Common myeloid progenitor, CD34-positive (primary cell): ENCODE measurements around the gene ACTG1.

ENCODE experiments used
- CTCF ChIA-PET: fragments of 350-600 bp; sonication (Branson Sonifier 250); formaldehyde crosslinking; loops from one replicate; lab custom pipeline; 2021; ENCODE audit warnings: antibody characterized with exemption; lab: Charles Lee
- POLR2A ChIA-PET: fragments of 350-600 bp; sonication (Branson Sonifier 250); formaldehyde crosslinking; loops from one replicate; lab custom pipeline; 2021; ENCODE audit warnings: antibody characterized with exemption; lab: Charles Lee
- DNase-seq, 3 donors: peaks; one replicate each; pipeline versions ENCODE4 v3.0.0 to v3.0.0-alpha.2; 2013
- H3K27ac ChIP-seq, 2 experiments: 1 replicate in 1 of 2; 2 replicates in 1 of 2; pipeline ENCODE4 v1.7.0; 2013; ENCODE audit warnings: inconsistent platforms in 2 of 2, low read length in 2 of 2, mild to moderate bottlenecking in 2 of 2, low read depth in 1 of 2, moderate library complexity in 1 of 2; ENCODE audit not compliant: severe bottlenecking in 2 of 2, insufficient read depth in 1 of 2, poor library complexity in 1 of 2
- H3K27me3 ChIP-seq, 5 experiments: replicated peaks in 2 of 5; 1 replicate in 3 of 5; 2 replicates in 2 of 5; pipeline versions ENCODE4 v1.6.1 to v1.7.0; 2013; ENCODE audit warnings: low read length in 4 of 5, mild to moderate bottlenecking in 2 of 5, moderate library complexity in 2 of 5, inconsistent platforms in 1 of 5; ENCODE audit not compliant: insufficient read depth in 5 of 5, control insufficient read depth in 4 of 5
- H3K36me3 ChIP-seq, 4 experiments: 1 replicate in 2 of 4; 2 replicates in 2 of 4; pipeline versions ENCODE4 v1.6.1 to v1.7.0; 2013; ENCODE audit warnings: low read length in 3 of 4, control low read depth in 1 of 4, mild to moderate bottlenecking in 1 of 4; ENCODE audit not compliant: control insufficient read depth in 4 of 4, insufficient read depth in 4 of 4
- H3K4me1 ChIP-seq, 4 experiments: 1 replicate in 3 of 4; 2 replicates in 1 of 4; pipeline versions ENCODE4 v1.6.1 to v1.7.1; 2013; ENCODE audit warnings: low read length in 3 of 4, mild to moderate bottlenecking in 3 of 4, control low read depth in 1 of 4, inconsistent platforms in 1 of 4, moderate library complexity in 1 of 4; ENCODE audit not compliant: control insufficient read depth in 4 of 4, insufficient read depth in 4 of 4; ENCODE audit errors: control extremely low read depth in 1 of 4
- H3K4me3 ChIP-seq, 7 experiments: 1 replicate in 4 of 7; 2 replicates in 3 of 7; pipeline versions ENCODE4 v1.5.1 to v1.7.0; 2013; ENCODE audit warnings: mild to moderate bottlenecking in 7 of 7, low read length in 6 of 7, moderate library complexity in 6 of 7, inconsistent platforms in 2 of 7, low read depth in 2 of 7, control low read depth in 1 of 7; ENCODE audit not compliant: insufficient read depth in 4 of 7, control insufficient read depth in 1 of 7; ENCODE audit errors: extremely low read depth in 1 of 7
- H3K9me3 ChIP-seq, 5 experiments: 1 replicate in 4 of 5; 2 replicates in 1 of 5; pipeline versions ENCODE4 v1.6.1 to v1.7.1; 2013; ENCODE audit warnings: low read length in 4 of 5, mild to moderate bottlenecking in 2 of 5, inconsistent platforms in 1 of 5, low read depth in 1 of 5, moderate library complexity in 1 of 5; ENCODE audit not compliant: control insufficient read depth in 4 of 5, insufficient read depth in 2 of 5; ENCODE audit errors: control extremely low read depth in 1 of 5
- WGBS: methylation state at CpG from one replicate; pipeline ENCODE4 v1.1.5; 2013; ENCODE audit not compliant: insufficient coverage; 5-methylcytosine and 5-hydroxymethylcytosine counted together

ACTG1 gene

DNA sequence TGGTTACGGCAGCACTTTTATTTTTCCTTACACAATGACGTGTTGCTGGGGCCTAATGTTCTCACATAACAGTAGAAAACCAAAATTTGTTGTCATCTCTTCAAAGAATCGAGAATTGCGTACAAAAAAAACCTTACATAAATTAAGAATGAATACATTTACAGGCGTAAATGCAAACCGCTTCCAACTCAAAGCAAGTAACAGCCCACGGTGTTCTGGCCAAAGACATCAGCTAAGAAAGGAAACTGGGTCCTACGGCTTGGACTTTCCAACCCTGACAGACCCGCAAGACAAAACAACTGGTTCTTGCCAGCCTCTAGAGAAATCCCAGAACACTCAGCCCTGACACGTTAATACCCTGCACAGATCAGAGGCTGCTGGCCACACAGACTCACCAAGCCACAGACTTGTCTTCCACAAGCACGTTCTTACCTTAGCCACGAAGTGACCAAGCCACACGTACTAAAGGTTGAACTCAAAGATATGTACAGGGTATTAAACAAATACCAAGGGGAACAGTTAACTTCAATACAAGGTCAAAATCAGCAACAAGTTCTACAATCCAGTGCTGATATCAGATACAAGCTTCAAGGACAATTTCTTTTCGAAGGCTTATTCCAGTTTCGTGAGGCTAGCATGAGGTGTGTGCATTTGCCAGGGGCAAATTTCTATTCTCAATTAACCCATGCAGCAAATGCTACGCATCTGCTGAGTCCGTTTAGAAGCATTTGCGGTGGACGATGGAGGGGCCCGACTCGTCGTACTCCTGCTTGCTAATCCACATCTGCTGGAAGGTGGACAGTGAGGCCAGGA is 2.4 kb downstream of the ACTG1 start:
- 19% methylated on average over 19 of the region's 22 CpGs for WGBS
- Histone ChIP-seq H3K9me3 (no peaks in the 10 kb centered on the region), H3K4me3 (peak overlapping the region in 6 of 7 experiments; percentile 79 to 94 (median 90)), H3K4me1 (peaks cover 4 to 52% (median 47%) of the 10 kb centered on the region in 4 experiments), H3K27me3 (no peaks in the 10 kb centered on the region), H3K27ac (peak overlapping the region in 1 of 2 experiments; percentile 79), H3K36me3 (peaks cover 0 to 36% (median 25%) of the 10 kb centered on the region in 4 experiments)
- DNase-seq: no peak
- ChIA-PET POLR2A (interaction anchor here (2.5 kb wide), 1 partner anchor 12 kb away, joined by 6 read pairs; no protein-coding TSS in a partner anchor), CTCF (interaction anchor here (0.9 to 1.7 kb wide), 5 partner anchors 12 to 204 kb away, joined by 3 to 5 read pairs (median 3); no protein-coding TSS in a partner anchor)

DNA sequence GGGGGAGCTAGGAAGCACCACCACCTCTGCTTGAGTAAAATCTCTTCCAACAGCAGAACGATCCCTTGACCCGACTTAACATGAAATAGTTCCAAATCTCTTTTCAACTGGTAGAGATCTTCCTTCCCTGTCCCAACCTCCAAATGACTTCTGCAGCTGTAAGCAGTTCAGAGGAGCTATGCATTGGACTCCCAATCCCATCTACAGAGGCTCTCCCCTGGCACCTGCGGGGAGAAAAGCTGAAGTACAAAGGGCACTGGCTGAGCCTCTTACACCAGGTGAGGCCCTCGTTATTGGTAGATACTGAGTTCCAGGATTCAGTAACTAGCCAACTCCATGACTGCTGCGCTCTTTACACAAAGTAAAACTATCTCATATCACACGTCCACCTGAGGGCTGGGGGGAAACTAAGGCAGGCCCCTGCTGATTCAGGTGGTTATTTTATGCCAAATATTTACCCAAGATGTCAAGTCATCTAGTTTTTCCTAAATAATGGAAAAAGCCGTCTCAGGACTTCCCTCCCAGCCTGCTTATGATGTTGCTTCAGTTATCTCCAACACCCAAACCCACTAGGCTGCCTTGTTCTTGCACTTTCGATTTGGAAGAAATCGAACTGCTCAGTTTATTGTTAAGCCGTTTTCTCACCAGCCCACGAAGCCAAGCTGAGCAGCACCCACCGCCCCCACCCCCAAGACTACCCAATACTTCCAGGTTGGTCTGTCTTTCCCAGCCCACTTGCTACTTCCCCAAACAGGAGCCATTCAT is 3.2 kb downstream of the ACTG1 start:
- Histone ChIP-seq H3K4me3 (peak overlapping the region in 6 of 7 experiments; percentile 79 to 94 (median 90)), H3K27ac (peak overlapping the region in 1 of 2 experiments; percentile 79), H3K9me3 (no peaks in the 10 kb centered on the region), H3K4me1 (peaks cover 4 to 53% (median 44%) of the 10 kb centered on the region in 4 experiments), H3K27me3 (no peaks in the 10 kb centered on the region), H3K36me3 (peaks cover 0 to 36% (median 25%) of the 10 kb centered on the region in 4 experiments)
- CTCF ChIA-PET: interaction anchor here (0.8 to 1.7 kb wide), 4 partner anchors 10 to 114 kb away, joined by 3 to 5 read pairs (median 4); partner anchors contain the start of gene BAHCC1
- 36% methylated on average over 12 of the region's 12 CpGs for WGBS
- peak in 2 of 3 donors; percentile 54 to 66 for DNase-seq
- POLR2A ChIA-PET: interaction anchor here (0.7 to 2.5 kb wide), 3 partner anchors 9 to 24 kb away, joined by 3 to 6 read pairs (median 3); no protein-coding TSS in a partner anchor

DNA sequence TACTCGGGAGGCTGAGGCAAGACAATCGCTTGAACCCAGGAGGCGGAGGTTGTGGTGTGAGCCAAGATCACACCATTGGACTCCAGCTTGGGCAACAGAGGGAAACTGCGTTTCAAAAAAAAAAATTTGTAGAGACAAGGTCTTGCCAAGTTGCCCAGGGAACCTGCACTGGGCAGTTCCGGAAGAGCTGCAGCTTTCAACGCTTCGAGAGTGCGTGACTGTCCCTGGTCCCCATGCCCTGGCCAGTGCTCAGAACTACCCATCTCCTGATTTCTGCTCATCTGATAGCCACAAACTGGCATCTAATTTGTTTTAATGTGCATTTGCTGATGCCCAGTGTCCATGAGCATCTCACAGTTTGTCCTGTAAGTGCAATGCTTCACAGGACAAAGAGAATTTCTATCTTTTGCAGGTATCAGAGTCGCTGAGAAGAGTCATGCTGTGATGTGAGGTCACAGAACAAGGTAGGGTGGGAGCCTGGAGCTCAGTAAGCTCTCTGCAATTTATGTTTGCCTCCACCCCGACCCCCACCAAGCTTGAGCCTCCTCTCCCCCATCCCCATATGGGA is 3.9 kb downstream of the ACTG1 start:
- H3K27ac ChIP-seq: no peak overlapping the region
- H3K4me1 ChIP-seq: peaks cover 4 to 47% (median 38%) of the 10 kb centered on the region in 4 experiments
- H3K9me3 ChIP-seq: no peaks in the 10 kb centered on the region
- H3K4me3 ChIP-seq: peak overlapping the region in 4 of 7 experiments; percentile 1 to 94 (median 90)
- no peaks in the 10 kb centered on the region for H3K27me3 ChIP-seq
- WGBS: 94% methylated on average over 9 of the region's 10 CpGs
- no peak for DNase-seq
- ChIA-PET POLR2A (interaction anchor here (1.2 kb wide), 1 partner anchor 24 kb away, joined by 3 read pairs; no protein-coding TSS in a partner anchor), CTCF (interaction anchor here (0.8 to 1.7 kb wide), 5 partner anchors 10 to 217 kb away, joined by 3 to 5 read pairs (median 3); partner anchors contain the start of gene BAHCC1)
- peaks cover 0 to 36% (median 25%) of the 10 kb centered on the region in 4 experiments for H3K36me3 ChIP-seq

DNA sequence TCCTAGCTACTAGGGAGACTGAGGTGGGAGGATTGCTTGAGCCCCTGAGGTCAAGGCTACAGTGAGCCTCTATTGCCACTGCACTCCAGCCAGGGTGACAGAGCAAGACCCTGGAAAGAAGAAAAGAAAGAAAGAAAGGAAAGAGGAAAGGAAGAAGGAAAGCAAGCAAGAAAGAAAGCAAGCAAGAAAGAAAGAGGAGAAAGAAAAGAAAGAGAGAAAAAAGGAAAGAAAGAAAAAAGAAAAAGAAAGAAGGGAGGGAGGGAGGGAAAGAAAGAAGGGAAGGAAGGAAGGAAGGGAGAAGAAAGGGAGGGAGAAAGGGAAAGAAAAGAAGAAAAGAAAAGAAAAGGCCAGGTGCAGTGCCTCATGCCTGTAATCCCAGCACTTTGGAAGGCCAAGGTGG is 9.0 kb downstream of the ACTG1 start:
- DNase-seq: no peak
- ChIA-PET POLR2A (interaction anchor here (1.6 kb wide), 1 partner anchor 11 kb away, joined by 4 read pairs; no protein-coding TSS in a partner anchor), CTCF (no interaction called here)
- peaks cover 0 to 2% (median 0%) of the 10 kb centered on the region in 5 experiments for H3K27me3 ChIP-seq
- no peaks in the 10 kb centered on the region for H3K9me3 ChIP-seq
- peaks cover 0 to 2% (median 2%) of the 10 kb centered on the region in 4 experiments for H3K36me3 ChIP-seq
- H3K4me3 ChIP-seq: no peak overlapping the region
- peaks cover 0 to 3% (median 0%) of the 10 kb centered on the region in 4 experiments for H3K4me1 ChIP-seq
- H3K27ac ChIP-seq: no peak overlapping the region

DNA sequence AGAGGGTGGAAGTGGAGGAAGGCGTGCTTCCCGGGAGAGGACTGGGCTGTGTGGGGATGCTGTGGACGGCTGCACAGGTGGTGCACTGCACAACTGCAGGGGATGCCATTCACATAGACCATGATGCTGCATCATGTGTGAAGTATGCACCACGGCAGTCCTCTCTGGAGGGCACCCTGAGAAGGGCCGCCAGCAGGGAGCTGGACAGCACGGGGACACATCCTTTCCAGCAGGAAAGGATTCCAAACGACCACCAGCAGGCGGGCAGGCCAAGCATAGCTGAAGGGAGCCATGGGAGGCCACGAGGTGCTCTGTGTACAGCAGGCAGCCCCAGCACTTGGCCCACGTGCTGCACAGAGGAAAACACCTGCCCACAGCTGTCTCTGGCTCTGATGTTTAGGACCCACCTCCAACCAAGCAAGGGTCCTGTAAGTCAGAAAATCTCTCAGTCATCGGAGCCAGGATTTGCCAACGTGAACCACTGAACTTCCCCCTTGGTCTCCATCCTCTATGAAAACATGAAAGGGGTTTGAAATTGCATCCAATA is 10.1 kb downstream of the ACTG1 start:
- peaks cover 0 to 2% (median 0%) of the 10 kb centered on the region in 5 experiments for H3K27me3 ChIP-seq
- POLR2A ChIA-PET: interaction anchor here (1.6 kb wide), 1 partner anchor 12 kb away, joined by 4 read pairs; no protein-coding TSS in a partner anchor
- no peaks in the 10 kb centered on the region for H3K36me3 ChIP-seq
- DNase-seq: no peak
- H3K9me3 ChIP-seq: no peaks in the 10 kb centered on the region
- WGBS: 80% methylated on average over 12 of the region's 12 CpGs
- H3K4me3 ChIP-seq: no peak overlapping the region
- CTCF ChIA-PET: interaction anchor here (2.2 kb wide), 1 partner anchor 12 kb away, joined by 7 read pairs; no protein-coding TSS in a partner anchor
- peaks cover 0 to 3% (median 0%) of the 10 kb centered on the region in 4 experiments for H3K4me1 ChIP-seq
- H3K27ac ChIP-seq: no peak overlapping the region

DNA sequence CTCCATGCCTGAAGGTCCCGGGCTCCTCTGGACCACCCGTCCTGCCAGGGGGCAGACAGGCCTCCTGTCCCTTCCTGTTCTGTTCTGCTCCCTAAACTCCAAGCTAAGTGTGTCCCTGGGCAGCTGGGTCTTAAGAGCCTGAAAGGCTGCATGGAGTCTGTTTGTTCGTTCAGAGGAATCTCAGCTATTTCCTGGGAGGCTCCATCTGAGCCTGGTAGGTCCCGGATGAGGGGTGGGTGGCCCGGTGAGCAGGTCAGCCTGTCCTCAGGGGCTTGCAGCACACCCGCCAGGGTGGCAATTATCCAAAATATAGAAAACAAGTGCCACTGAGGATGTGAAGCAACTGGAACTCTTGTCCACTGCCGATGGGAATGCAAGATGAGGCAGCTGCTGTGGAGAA is 12.6 kb downstream of the ACTG1 start:
- no peak overlapping the region for H3K4me3 ChIP-seq
- DNase-seq: no peak
- POLR2A ChIA-PET: no interaction called here
- no peaks in the 10 kb centered on the region for H3K9me3 ChIP-seq
- peaks cover 0 to 3% (median 0%) of the 10 kb centered on the region in 4 experiments for H3K4me1 ChIP-seq
- CTCF ChIA-PET: interaction anchor here (1.3 kb wide), 1 partner anchor 132 kb away, joined by 3 read pairs; no protein-coding TSS in a partner anchor
- 79% methylated on average over 7 of the region's 7 CpGs for WGBS
- H3K36me3 ChIP-seq: no peaks in the 10 kb centered on the region
- peaks cover 0 to 2% (median 0%) of the 10 kb centered on the region in 5 experiments for H3K27me3 ChIP-seq
- no peak overlapping the region for H3K27ac ChIP-seq
